ENCODE data around the gene ATF7IP. TPM values are rescaled to one million over a fixed set of nuclear protein-coding genes. Genes with fewer than 3 reads are reported as not detected.
A peak's percentile ranks its signal among the peaks of the same experiment; 100 is the strongest.
"Not testable (repeated sequence)": the region's sequence is repeated elsewhere in the genome, so short reads cannot be mapped to it uniquely, and the experiment has no call there.

ATF7IP gene
- total RNA-seq, 2 donors from 2014 or later = 36.2 to 44.9 TPM

GRCh38 chr12:14395074-14395778 lies 29.7 kb downstream of the ATF7IP start:
- intact Hi-C loops (cut with DNase I) = no loop called here
- no peak for TF ChIP-seq CTCF (IDR thresholded peaks at IDR 0.05)
- H3K9ac ChIP-seq (ENCODE audit: low read depth in 2 of 2, low read length in 2 of 2) = no peak overlapping the region
- H3K27me3 ChIP-seq = no peaks in the 10 kb centered on the region
- H3K4me1 ChIP-seq = no peaks in the 10 kb centered on the region
- peak overlapping the region; percentile 31 for H3K27ac ChIP-seq
- H3K4me3 ChIP-seq = no peak overlapping the region
- H3K9me3 ChIP-seq = no peaks in the 10 kb centered on the region
- H3K36me3 ChIP-seq = no peaks in the 10 kb centered on the region
- no peak for DNase-seq

- H3K4me1 ChIP-seq = no peaks in the 10 kb centered on the region
- H3K27ac ChIP-seq = no peak overlapping the region
- H3K36me3 ChIP-seq = no peaks in the 10 kb centered on the region
- H3K4me3 ChIP-seq = no peak overlapping the region
- DNase-seq = no peak
- no peak for TF ChIP-seq CTCF (IDR thresholded peaks at IDR 0.05)
- H3K9ac ChIP-seq (ENCODE audit: low read depth in 2 of 2, low read length in 2 of 2) = no peak overlapping the region
- intact Hi-C loops (cut with DNase I) = no loop called here
- no peaks in the 10 kb centered on the region for H3K9me3 ChIP-seq
- no peaks in the 10 kb centered on the region for H3K27me3 ChIP-seq
Observed at GRCh38 chr12:14396071-14396470, 30.6 kb downstream of the ATF7IP start.

GRCh38 chr12:14399871-14400270 lies 34.4 kb downstream of the ATF7IP start:
- Histone ChIP-seq H3K27ac (no peak overlapping the region), H3K4me1 (no peaks in the 10 kb centered on the region), H3K27me3 (no peaks in the 10 kb centered on the region), H3K9me3 (no peaks in the 10 kb centered on the region), H3K9ac (ENCODE audit: low read depth in 2 of 2, low read length in 2 of 2) (no peak overlapping the region), H3K36me3 (no peaks in the 10 kb centered on the region), H3K4me3 (no peak overlapping the region)
- intact Hi-C loops (cut with DNase I) = no loop called here
- no peak for DNase-seq
- TF ChIP-seq CTCF (IDR thresholded peaks at IDR 0.05) = no peak

- TF ChIP-seq CTCF (IDR thresholded peaks at IDR 0.05) = no peak
- no peaks in the 10 kb centered on the region for H3K36me3 ChIP-seq
- H3K27me3 ChIP-seq = no peaks in the 10 kb centered on the region
- DNase-seq = no peak
- intact Hi-C loops (cut with DNase I) = no loop called here
- H3K9ac ChIP-seq (ENCODE audit: low read depth in 2 of 2, low read length in 2 of 2) = no peak overlapping the region
- no peak overlapping the region for H3K27ac ChIP-seq
- no peaks in the 10 kb centered on the region for H3K9me3 ChIP-seq
- no peak overlapping the region for H3K4me3 ChIP-seq
- H3K4me1 ChIP-seq = no peaks in the 10 kb centered on the region
Observed at GRCh38 chr12:14400599-14400998, 35.1 kb downstream of the ATF7IP start.

- DNase-seq; intact Hi-C loops (cut with DNase I); H3K27me3 ChIP-seq; H3K9me3 ChIP-seq; H3K9ac ChIP-seq (ENCODE audit: low read depth in 2 of 2, low read length in 2 of 2); H3K4me3 ChIP-seq; H3K36me3 ChIP-seq; H3K27ac ChIP-seq; H3K4me1 ChIP-seq: not testable (repeated sequence)
Observed at GRCh38 chr12:14401267-14401666, 35.8 kb downstream of the ATF7IP start.

GRCh38 chr12:14402697-14403096 lies 37.2 kb downstream of the ATF7IP start:
- intact Hi-C loops (cut with DNase I) = no loop called here
- Histone ChIP-seq H3K4me3 (no peak overlapping the region), H3K27ac (no peak overlapping the region)

More at GRCh38 chr12:14402697-14403096, 37.2 kb downstream of the ATF7IP start:
- no peak for TF ChIP-seq CTCF (IDR thresholded peaks at IDR 0.05)
- H3K4me1 ChIP-seq = no peaks in the 10 kb centered on the region
- no peaks in the 10 kb centered on the region for H3K36me3 ChIP-seq
- H3K27me3 ChIP-seq = no peaks in the 10 kb centered on the region
- no peak overlapping the region for H3K9ac ChIP-seq (ENCODE audit: low read depth in 2 of 2, low read length in 2 of 2)
- H3K9me3 ChIP-seq = no peaks in the 10 kb centered on the region
- DNase-seq = no peak
